Testis (tissue), 2 donors: Measurements from ENCODE around the gene SLC4A8.
"Not testable (repeated sequence)": the region's sequence is repeated elsewhere in the genome, so short reads cannot be mapped to it uniquely, and the experiment has no call there.

Experiments used
- POLR2A ChIP-seq: fragments of 450-650 bp; IDR thresholded peaks from one replicate; pipeline ENCODE4 v1.6.1; 2017; ENCODE audit warnings: antibody characterized with exemption, mild to moderate bottlenecking, moderate library complexity
- TF ChIP-seq, protein P1 (sequence below), 3 experiments: fragments of 450-650 bp in 2 of 3; fragments of 200-600 bp in 1 of 3; sonication (generic) in 1 of 3; IDR thresholded peaks; one replicate each; pipeline ENCODE4 v1.5.1; 2016 to 2019; ENCODE audit warnings: antibody characterized with exemption in 3 of 3, mild to moderate bottlenecking in 2 of 3, moderate library complexity in 1 of 3

DNA sequence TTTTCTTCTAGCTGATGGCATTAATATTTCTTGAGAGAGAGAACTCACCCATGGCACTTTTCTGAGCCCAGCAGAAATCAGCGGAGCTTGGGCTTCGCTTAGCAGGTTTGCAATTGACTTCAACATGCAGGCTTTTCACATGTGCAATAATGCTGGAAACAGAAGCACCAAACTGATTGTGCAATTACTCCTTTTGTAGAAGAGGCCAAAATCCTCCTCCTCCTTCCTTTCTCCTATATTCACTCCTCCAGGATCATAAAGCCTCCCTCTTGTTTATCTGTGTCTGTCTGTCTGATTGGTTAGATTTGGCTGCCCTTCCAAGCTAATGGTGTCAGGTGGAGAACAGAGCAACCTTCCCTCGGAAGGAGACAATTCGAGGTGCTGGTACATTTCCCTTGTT lies 90.4 kb downstream of the SLC4A8 start:
- TF ChIP-seq, protein P1, sequence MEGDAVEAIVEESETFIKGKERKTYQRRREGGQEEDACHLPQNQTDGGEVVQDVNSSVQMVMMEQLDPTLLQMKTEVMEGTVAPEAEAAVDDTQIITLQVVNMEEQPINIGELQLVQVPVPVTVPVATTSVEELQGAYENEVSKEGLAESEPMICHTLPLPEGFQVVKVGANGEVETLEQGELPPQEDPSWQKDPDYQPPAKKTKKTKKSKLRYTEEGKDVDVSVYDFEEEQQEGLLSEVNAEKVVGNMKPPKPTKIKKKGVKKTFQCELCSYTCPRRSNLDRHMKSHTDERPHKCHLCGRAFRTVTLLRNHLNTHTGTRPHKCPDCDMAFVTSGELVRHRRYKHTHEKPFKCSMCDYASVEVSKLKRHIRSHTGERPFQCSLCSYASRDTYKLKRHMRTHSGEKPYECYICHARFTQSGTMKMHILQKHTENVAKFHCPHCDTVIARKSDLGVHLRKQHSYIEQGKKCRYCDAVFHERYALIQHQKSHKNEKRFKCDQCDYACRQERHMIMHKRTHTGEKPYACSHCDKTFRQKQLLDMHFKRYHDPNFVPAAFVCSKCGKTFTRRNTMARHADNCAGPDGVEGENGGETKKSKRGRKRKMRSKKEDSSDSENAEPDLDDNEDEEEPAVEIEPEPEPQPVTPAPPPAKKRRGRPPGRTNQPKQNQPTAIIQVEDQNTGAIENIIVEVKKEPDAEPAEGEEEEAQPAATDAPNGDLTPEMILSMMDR (IDR thresholded peaks at IDR 0.05), result not testable (repeated sequence)
- not testable (repeated sequence) for TF ChIP-seq POLR2A
